Erythroblast (primary cell): ENCODE results near the gene MAP3K20.
"Not testable (repeated sequence)": the region's sequence is repeated elsewhere in the genome, so short reads cannot be mapped to it uniquely, and the experiment has no call there.

Experiments
- DNase-seq, 2 experiments: peaks; one replicate each; lab custom pipeline; 2025; lab: John Stamatoyannopoulos, UW
- GATA1 ChIP-seq: IDR thresholded peaks from 2 replicates; pipeline ENCODE4 v1.6.1; 2011; ENCODE audit warnings: low read depth, mild to moderate bottlenecking, control low read depth, low read length, moderate library complexity
- POLR2A ChIP-seq: IDR thresholded peaks from 2 replicates; pipeline ENCODE4 v1.6.1; 2011; ENCODE audit warnings: mild to moderate bottlenecking, low read length

Gene MAP3K20

GRCh38 chr2:173195100-173195499 is 119.5 kb downstream of the MAP3K20 start:
- no peak for DNase-seq
- no peak for TF ChIP-seq POLR2A
- no peak for TF ChIP-seq GATA1

- DNase-seq, result no peak
- TF ChIP-seq POLR2A (no peak), GATA1 (no peak)
These were observed 120.4 kb downstream of the MAP3K20 start for GRCh38 chr2:173196080-173196479.

GRCh38 chr2:173196638-173197037 is 121.0 kb downstream of the MAP3K20 start:
- TF ChIP-seq POLR2A (no peak), GATA1 (no peak)
- no peak for DNase-seq

GRCh38 chr2:173198327-173198726 is 122.7 kb downstream of the MAP3K20 start:
- no peak for DNase-seq
- TF ChIP-seq GATA1, result no peak
- TF ChIP-seq POLR2A, result no peak

GRCh38 chr2:173199294-173199693 is 123.6 kb downstream of the MAP3K20 start:
- no peak for DNase-seq

GRCh38 chr2:173202570-173202969 is 126.9 kb downstream of the MAP3K20 start:
- no peak for DNase-seq
- TF ChIP-seq POLR2A, result no peak
- no peak for TF ChIP-seq GATA1

More at GRCh38 chr2:173199294-173199693, 123.6 kb downstream of the MAP3K20 start:
- TF ChIP-seq GATA1, result no peak
- TF ChIP-seq POLR2A, result no peak

GRCh38 chr2:173204316-173204715 is 128.7 kb downstream of the MAP3K20 start:
- TF ChIP-seq POLR2A (no peak), GATA1 (no peak)
- DNase-seq, result no peak

GRCh38 chr2:173205375-173205774 is 129.7 kb downstream of the MAP3K20 start:
- TF ChIP-seq POLR2A (no peak), GATA1 (no peak)
- no peak for DNase-seq

- not testable (repeated sequence) for DNase-seq
These were observed 131.5 kb downstream of the MAP3K20 start for GRCh38 chr2:173207124-173207523.

- DNase-seq, result peak; percentile 75 to 90
- TF ChIP-seq GATA1, result no peak
- TF ChIP-seq POLR2A, result no peak
These were observed 134.9 kb downstream of the MAP3K20 start for GRCh38 chr2:173210270-173211196.

GRCh38 chr2:173213181-173213580 is 137.5 kb downstream of the MAP3K20 start:
- no peak for DNase-seq
- TF ChIP-seq POLR2A (no peak), GATA1 (no peak)

- no peak for DNase-seq
- no peak for TF ChIP-seq GATA1
- TF ChIP-seq POLR2A, result no peak
These were observed 138.6 kb downstream of the MAP3K20 start for GRCh38 chr2:173214213-173214612.

- TF ChIP-seq GATA1 (no peak), POLR2A (no peak)
- no peak for DNase-seq
These were observed 139.7 kb downstream of the MAP3K20 start for GRCh38 chr2:173215316-173215715.

- TF ChIP-seq POLR2A (no peak), GATA1 (no peak)
- DNase-seq, result no peak
These were observed 140.4 kb downstream of the MAP3K20 start for GRCh38 chr2:173216051-173216450.

- DNase-seq, result no peak
- TF ChIP-seq POLR2A (no peak), GATA1 (no peak)
These were observed 141.0 kb downstream of the MAP3K20 start for GRCh38 chr2:173216668-173217067.
